GM21390 (cell line): ENCODE data around the gene DNMT3A.

Experiments used
- ATAC-seq: cut with Tn5 transposase; IDR thresholded peaks from one replicate; pipeline ENCODE4 v1.9.1; 2021; ENCODE audit not compliant: unreplicated experiment

Gene DNMT3A

GRCh38 chr2:25328152-25329085 is 13.3 kb downstream of the DNMT3A start:
- no peak for ATAC-seq

GRCh38 chr2:25326326-25327013 is 15.3 kb downstream of the DNMT3A start:
- no peak for ATAC-seq

GRCh38 chr2:25324905-25325592 is 16.7 kb downstream of the DNMT3A start:
- ATAC-seq, result no peak

- no peak for ATAC-seq
Observed at GRCh38 chr2:25324251-25324650, 17.5 kb downstream of the DNMT3A start.

GRCh38 chr2:25323610-25324189 is 18.0 kb downstream of the DNMT3A start:
- ATAC-seq, result no peak

GRCh38 chr2:25323042-25323514 is 18.6 kb downstream of the DNMT3A start:
- ATAC-seq, result no peak

GRCh38 chr2:25322312-25322711 is 19.4 kb downstream of the DNMT3A start:
- ATAC-seq, result no peak

GRCh38 chr2:25320077-25320476 is 21.6 kb downstream of the DNMT3A start:
- ATAC-seq, result peak; percentile 65

GRCh38 chr2:25316101-25316500 is 25.6 kb downstream of the DNMT3A start:
- no peak for ATAC-seq

GRCh38 chr2:25315316-25315680 is 26.4 kb downstream of the DNMT3A start:
- no peak for ATAC-seq

- peak; percentile 76 for ATAC-seq
Observed at GRCh38 chr2:25314514-25315315, 27.0 kb downstream of the DNMT3A start.

GRCh38 chr2:25313711-25314513 is 27.8 kb downstream of the DNMT3A start:
- ATAC-seq, result no peak

GRCh38 chr2:25312958-25313710 is 28.6 kb downstream of the DNMT3A start:
- ATAC-seq, result no peak

GRCh38 chr2:25311865-25312575 is 29.7 kb downstream of the DNMT3A start:
- ATAC-seq, result no peak

GRCh38 chr2:25310965-25311864 is 30.5 kb downstream of the DNMT3A start:
- no peak for ATAC-seq

- no peak for ATAC-seq
Observed at GRCh38 chr2:25310709-25310964, 31.1 kb downstream of the DNMT3A start.

GRCh38 chr2:25309402-25309801 is 32.3 kb downstream of the DNMT3A start:
- no peak for ATAC-seq
